GM12875 (cell line): ENCODE measurements around the gene GTF2B.

Experiments used
- H3K4me3 ChIP-seq: one replicate; pipeline ENCODE4 v1.5.1; 2011; ENCODE audit warnings: low read depth, low read length, control low read depth
- TF ChIP-seq, protein P1 (sequence below): IDR thresholded peaks from 2 replicates; pipeline ENCODE4 v1.5.1; 2011; ENCODE audit warnings: low read depth, mild to moderate bottlenecking, control low read depth, inconsistent platforms, low read length, moderate library complexity, borderline replicate concordance; ENCODE audit not compliant: insufficient read depth

GTF2B gene

DNA sequence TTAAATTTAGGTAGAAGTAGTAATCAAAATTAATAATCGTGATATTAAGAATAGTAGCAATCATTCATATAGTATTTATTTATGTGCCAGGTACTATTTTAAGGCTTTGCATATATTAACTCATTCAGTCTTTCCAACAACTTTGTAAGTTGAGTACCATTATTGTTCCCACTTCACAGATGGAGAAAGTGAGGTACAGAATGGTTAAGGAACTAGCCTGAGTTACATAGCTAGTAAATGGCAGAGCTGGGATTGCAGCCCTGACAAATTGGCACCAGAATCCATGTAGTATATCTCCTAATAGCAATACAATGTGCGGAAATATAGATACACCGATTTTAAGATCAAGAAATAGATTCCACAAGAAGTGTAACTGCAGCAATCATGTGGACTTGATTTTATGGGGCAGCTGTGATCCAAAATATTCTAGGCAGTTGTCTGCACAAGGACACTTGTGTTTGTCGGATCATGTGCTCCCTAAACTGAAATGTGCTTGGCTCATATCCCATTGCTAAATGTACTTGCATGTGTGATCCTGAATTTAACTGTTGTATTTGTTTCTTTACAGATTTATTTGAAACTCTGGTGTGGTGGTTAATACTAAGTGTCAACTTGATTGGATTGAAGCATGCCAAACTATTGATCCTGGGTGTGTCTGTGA lies 5.8 kb upstream of the GTF2B start:
- H3K4me3 ChIP-seq = no peak overlapping the region
- TF ChIP-seq, protein P1, sequence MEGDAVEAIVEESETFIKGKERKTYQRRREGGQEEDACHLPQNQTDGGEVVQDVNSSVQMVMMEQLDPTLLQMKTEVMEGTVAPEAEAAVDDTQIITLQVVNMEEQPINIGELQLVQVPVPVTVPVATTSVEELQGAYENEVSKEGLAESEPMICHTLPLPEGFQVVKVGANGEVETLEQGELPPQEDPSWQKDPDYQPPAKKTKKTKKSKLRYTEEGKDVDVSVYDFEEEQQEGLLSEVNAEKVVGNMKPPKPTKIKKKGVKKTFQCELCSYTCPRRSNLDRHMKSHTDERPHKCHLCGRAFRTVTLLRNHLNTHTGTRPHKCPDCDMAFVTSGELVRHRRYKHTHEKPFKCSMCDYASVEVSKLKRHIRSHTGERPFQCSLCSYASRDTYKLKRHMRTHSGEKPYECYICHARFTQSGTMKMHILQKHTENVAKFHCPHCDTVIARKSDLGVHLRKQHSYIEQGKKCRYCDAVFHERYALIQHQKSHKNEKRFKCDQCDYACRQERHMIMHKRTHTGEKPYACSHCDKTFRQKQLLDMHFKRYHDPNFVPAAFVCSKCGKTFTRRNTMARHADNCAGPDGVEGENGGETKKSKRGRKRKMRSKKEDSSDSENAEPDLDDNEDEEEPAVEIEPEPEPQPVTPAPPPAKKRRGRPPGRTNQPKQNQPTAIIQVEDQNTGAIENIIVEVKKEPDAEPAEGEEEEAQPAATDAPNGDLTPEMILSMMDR = no peak

DNA sequence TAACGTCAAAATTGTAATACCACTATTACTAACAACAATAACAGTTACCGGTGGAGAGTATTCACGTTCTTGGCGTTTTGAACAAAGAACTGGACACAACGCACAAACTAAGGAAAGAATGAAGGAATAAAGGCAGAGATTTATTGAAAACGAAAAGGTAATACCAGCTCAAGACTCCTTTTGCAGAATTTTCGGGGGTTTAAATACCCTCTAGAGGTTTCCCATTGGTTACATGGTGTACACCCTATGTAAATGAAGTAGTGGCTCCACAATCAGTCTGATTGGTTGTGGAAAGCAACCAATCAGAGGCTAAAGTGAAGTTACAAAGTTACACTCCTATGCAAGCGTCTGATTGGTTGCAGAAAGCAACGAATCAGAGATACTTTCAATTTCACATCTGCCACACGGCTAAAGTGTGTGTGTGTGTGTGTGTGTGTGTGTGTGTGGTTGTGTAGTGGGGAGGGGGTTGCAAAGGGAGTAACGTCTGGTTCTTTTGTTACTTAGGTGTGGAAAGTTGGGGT lies 1.1 kb upstream of the GTF2B start:
- TF ChIP-seq, protein P1 = no peak
- no peak overlapping the region for H3K4me3 ChIP-seq

GRCh38 chr1:88891951-88892340 lies 579 bp upstream of the GTF2B start:
- H3K4me3 ChIP-seq = peak overlapping the region; percentile 99
- TF ChIP-seq, protein P1 = no peak

GRCh38 chr1:88890791-88891317 lies 513 bp downstream of the GTF2B start:
- TF ChIP-seq, protein P1 = no peak
- peak overlapping the region; percentile 99 for H3K4me3 ChIP-seq

GRCh38 chr1:88890131-88890530 lies 1.2 kb downstream of the GTF2B start:
- peak overlapping the region; percentile 99 for H3K4me3 ChIP-seq
- TF ChIP-seq, protein P1 = no peak

DNA sequence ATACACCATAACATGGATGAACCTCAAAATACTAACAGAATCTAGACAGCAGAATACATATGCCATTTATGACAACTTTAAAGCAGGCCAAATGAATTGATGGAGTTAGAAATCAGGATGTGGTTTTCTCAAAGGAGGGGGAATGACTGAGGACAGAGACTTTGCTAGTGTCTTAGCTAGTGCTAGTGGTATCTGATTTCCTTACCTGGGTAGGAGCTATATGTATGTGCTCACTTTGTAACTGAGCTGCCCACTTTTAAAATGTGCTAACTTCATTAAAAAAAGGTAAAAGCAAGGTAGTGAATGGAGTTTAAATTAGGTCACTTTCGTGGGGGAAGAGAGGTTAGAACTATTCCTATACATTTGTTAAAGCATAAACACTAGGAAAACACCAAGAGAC lies 2.6 kb downstream of the GTF2B start:
- TF ChIP-seq, protein P1 = no peak
- H3K4me3 ChIP-seq = no peak overlapping the region

GRCh38 chr1:88885933-88886332 lies 5.4 kb downstream of the GTF2B start:
- TF ChIP-seq, protein P1 = no peak
- H3K4me3 ChIP-seq = no peak overlapping the region
